Esophagus squamous epithelium (tissue), 4 donors: ENCODE results near the gene SMAD1.

ENCODE experiments used
- CTCF ChIP-seq, 6 experiments: fragments of 450-650 bp in 4 of 6; fragments of 200-600 bp in 2 of 6; sonication (generic) in 2 of 6; IDR thresholded peaks; one replicate each; pipeline ENCODE4 v1.5.1; 2016 to 2019; ENCODE audit warnings: antibody characterized with exemption in 6 of 6, mild to moderate bottlenecking in 4 of 6, moderate library complexity in 4 of 6
- POLR2A ChIP-seq, 4 donors: fragments of 450-650 bp; IDR thresholded peaks; one replicate each; pipeline ENCODE4 v1.6.1; 2017; ENCODE audit warnings: antibody characterized with exemption in 4 of 4, mild to moderate bottlenecking in 4 of 4, moderate library complexity in 3 of 4

DNA sequence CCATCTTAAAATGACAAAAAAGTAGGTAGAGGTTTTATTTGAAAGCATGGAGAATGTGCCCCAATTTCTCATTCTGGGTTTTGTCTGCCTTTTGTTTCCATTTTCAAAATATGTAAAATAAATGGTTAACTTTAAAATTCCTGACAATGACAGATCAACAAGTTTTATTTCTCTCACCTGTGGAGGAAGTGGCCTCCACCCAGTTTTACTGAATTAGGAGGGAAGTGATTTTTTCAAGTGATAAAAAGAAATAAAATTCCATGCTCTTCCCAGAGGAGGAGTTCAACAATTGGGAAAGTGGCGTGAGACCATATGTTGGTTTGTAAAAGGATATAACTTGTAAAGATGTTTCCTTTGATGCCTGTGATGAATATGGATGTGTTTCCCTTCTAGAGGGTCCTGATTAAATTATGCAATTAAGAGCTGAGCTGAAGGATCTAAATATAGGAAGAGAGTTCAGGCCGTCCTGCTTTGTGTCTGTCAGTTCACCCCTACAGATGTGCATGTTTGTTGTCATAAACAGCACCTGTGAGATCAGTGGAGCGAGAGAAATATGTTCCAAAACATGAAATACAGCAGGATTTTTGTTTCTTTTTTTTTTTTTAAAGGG lies 19.5 kb downstream of the SMAD1 start:
- no peak for TF ChIP-seq CTCF (IDR thresholded peaks at IDR 0.05)
- TF ChIP-seq POLR2A (IDR thresholded peaks at IDR 0.05) = no peak
